K562 (cell line): ENCODE measurements around the gene HIPK1. TPM values are rescaled to one million over a fixed set of nuclear protein-coding genes. Genes with fewer than 3 reads are reported as not detected.

Experiments used
- ATAC-seq: fragments of 200-7000 bp; cut with Tn5 transposase; 3 replicates; pipeline ENCODE4 v1.9.1; 2020; ENCODE audit warnings: moderate library complexity
- BruUV-seq: library from RNA; stranded (reverse); fragments of 400-500 nt; replicated peaks from 2 replicates; lab custom pipeline; 2021; lab: Mats Ljungman, UMichigan
- CTCF ChIA-PET: fragments of 300-600 bp; formaldehyde crosslinking; extraction: SDS; loops from one replicate; lab custom pipeline; 2021; ENCODE audit warnings: low intra/inter-chr PET ratio; lab: Yijun Ruan, JAX
- POLR2A ChIA-PET: fragments of 300-600, 350-650 bp; sonication (Branson Sonifier 250); formaldehyde crosslinking; extraction: SDS; loops from one replicate; lab custom pipeline; 2021; ENCODE audit warnings: antibody characterized with exemption, inconsistent platforms; lab: Yijun Ruan, JAX
- DNase-seq, 4 experiments: peaks; one replicate each; pipeline versions ENCODE4 v3.0.0 to v3.0.0-alpha.2; 2011 to 2018; ENCODE audit warnings: low spot score in 3 of 4, mixed read lengths in 3 of 4; ENCODE audit errors: extremely low read depth in 1 of 4
- FAIRE-seq: peaks from 2 replicates; lab custom pipeline; 2011; peaks lifted over from hg19 to GRCh38; lab: Jason Lieb, UNC
- H2AFZ ChIP-seq: 2 replicates; pipeline ENCODE4 v1.6.0; 2011; ENCODE audit warnings: low read depth, low read length, control low read depth, inconsistent platforms
- H3K27ac ChIP-seq: fragments of 200-600 bp; 3 replicates; pipeline ENCODE4 v1.8.0; 2011; ENCODE audit warnings: low read depth, mild to moderate bottlenecking, control low read depth, inconsistent platforms, low read length, moderate library complexity, mixed read lengths; ENCODE audit errors: extremely low read depth
- H3K27me3 ChIP-seq, 2 experiments: fragments of 300-600 bp in 1 of 2; 2 replicates in 1 of 2; 3 replicates in 1 of 2; pipeline versions ENCODE4 v1.6.0 to v1.8.0; 2011; ENCODE audit warnings: inconsistent platforms in 2 of 2, low read length in 2 of 2, mild to moderate bottlenecking in 1 of 2, mixed read lengths in 1 of 2, moderate library complexity in 1 of 2; ENCODE audit not compliant: control insufficient read depth in 2 of 2, insufficient read depth in 2 of 2
- H3K36me3 ChIP-seq: fragments of 300-600 bp; 3 replicates; pipeline ENCODE4 v1.8.0; 2011; ENCODE audit warnings: mild to moderate bottlenecking, low read length, inconsistent platforms; ENCODE audit not compliant: control insufficient read depth, insufficient read depth
- H3K4me1 ChIP-seq, 2 experiments: fragments of 200-600 bp in 1 of 2; replicated peaks in 1 of 2; 2 replicates in 1 of 2; 3 replicates in 1 of 2; pipeline versions ENCODE4 v1.5.1 to v1.8.0; 2011; ENCODE audit warnings: inconsistent platforms in 2 of 2, low read length in 2 of 2, mild to moderate bottlenecking in 1 of 2, mixed read lengths in 1 of 2, moderate library complexity in 1 of 2; ENCODE audit not compliant: control insufficient read depth in 2 of 2, insufficient read depth in 2 of 2
- H3K4me2 ChIP-seq: 2 replicates; pipeline ENCODE4 v1.6.1; 2011; ENCODE audit warnings: low read length, control low read depth, inconsistent platforms, mixed read lengths; ENCODE audit not compliant: insufficient read depth
- H3K4me3 ChIP-seq: fragments of 200-600 bp; sonication (generic), shearing (Covaris generic); 2 replicates; pipeline ENCODE4 v1.5.1; 2016; ENCODE audit warnings: control low read depth, inconsistent platforms
- H3K79me2 ChIP-seq: fragments of 200-600 bp; 3 replicates; pipeline ENCODE4 v1.8.0; 2011; ENCODE audit warnings: low read length, inconsistent platforms; ENCODE audit not compliant: control insufficient read depth, insufficient read depth
- H3K9ac ChIP-seq, 2 experiments: 2 replicates each; pipeline versions ENCODE4 v1.6.0 to v1.6.1; 2011; ENCODE audit warnings: low read depth in 2 of 2, low read length in 2 of 2, control low read depth in 1 of 2, inconsistent platforms in 1 of 2, mild to moderate bottlenecking in 1 of 2, mixed read lengths in 1 of 2; ENCODE audit not compliant: insufficient read depth in 1 of 2
- H3K9me1 ChIP-seq: one replicate; pipeline ENCODE4 v1.6.0; 2011; ENCODE audit warnings: inconsistent platforms, mild to moderate bottlenecking, low read length, moderate library complexity; ENCODE audit not compliant: control insufficient read depth, insufficient read depth
- H3K9me3 ChIP-seq: replicated peaks from 2 replicates; pipeline ENCODE4 v1.5.1; 2011; ENCODE audit warnings: low read depth, low read length, inconsistent platforms; ENCODE audit not compliant: control insufficient read depth, insufficient read depth
- H4K20me1 ChIP-seq: replicated peaks from 2 replicates; pipeline ENCODE4 v1.6.1; 2011; ENCODE audit warnings: low read length, inconsistent platforms, mixed read lengths; ENCODE audit not compliant: control insufficient read depth, insufficient read depth
- CBX5 ChIP-seq: IDR thresholded peaks from 2 replicates; pipeline ENCODE4 v1.6.1; 2014; ENCODE audit warnings: low read depth, borderline replicate concordance
- FOXJ3 ChIP-seq: sonication (generic); formaldehyde crosslinking; IDR thresholded peaks from 2 replicates; pipeline ENCODE4 v1.4.0; 2020; ENCODE audit warnings: mild to moderate bottlenecking, missing genetic modification reagents
- ZC3H11A ChIP-seq: IDR thresholded peaks from 2 replicates; pipeline ENCODE4 v1.6.1; 2012; ENCODE audit warnings: low read depth, low read length, improper control_type of control experiment
- WGBS: fragments of 100-300 bp; shearing (Covaris generic); methylation state at CpG from one replicate; pipeline ENCODE4 v1.1.6; 2016; ENCODE audit warnings: low coverage, mixed read lengths; ENCODE audit not compliant: insufficient coverage; ENCODE audit errors: missing lambda C conversion rate; 5-methylcytosine and 5-hydroxymethylcytosine counted together
- in situ Hi-C: fragments of 300-500 bp; cut with MboI; formaldehyde crosslinking; loops from 4 replicates; pipeline ENCODE4 v1.15.0; 2018; ENCODE audit warnings: inconsistent platforms, mixed read lengths
- intact Hi-C: fragments of 100-400 bp; cut with micrococcal nuclease; formaldehyde crosslinking; loops from 2 replicates; pipeline ENCODE4 v1.14.2; 2022
- polyA plus RNA-seq, 8 experiments: library from polyadenylated mRNA; depleted of rRNA in 4 of 8; stranded (reverse) in 5 of 8; unstranded in 3 of 8; fragments of >200 nt; fragmentation: Nextera tagmentation in 2 of 8; fragmentation: Illumina TruSeq in 1 of 8; extraction: Ambion mirVana in 2 of 8; extraction: Trizol in 1 of 8; gene quantifications; 2 replicates each; pipeline versions ENCODE4 v1.2.1 to v1.2.3, GENCODE V29; 2011 to 2014; ENCODE audit warnings: inconsistent platforms in 1 of 8, missing spikeins in 1 of 8
- total RNA-seq, 7 experiments: library from RNA; depleted of rRNA in 6 of 7; stranded (reverse); fragments of >200 nt in 6 of 7; fragmentation: Illumina TruSeq in 2 of 7; extraction: Trizol in 2 of 7; gene quantifications; 2 replicates each; pipeline versions ENCODE4 v1.2.1 to v1.2.3, GENCODE V29; 2011 to 2021; ENCODE audit warnings: low replicate concordance in 1 of 7
- TF ChIP-seq, protein P1 (sequence below), 2 experiments: fragments of 450-650 bp in 1 of 2; sonication (generic) in 1 of 2; formaldehyde crosslinking in 1 of 2; IDR thresholded peaks in 1 of 2; conservative IDR thresholded peaks in 1 of 2; 2 replicates each; pipeline versions ENCODE4 v1.6.1 to v1.8.1; 2016 to 2023; ENCODE audit warnings: mild to moderate bottlenecking in 2 of 2, moderate library complexity in 2 of 2, inconsistent platforms in 1 of 2, missing genetic modification reagents in 1 of 2

Gene HIPK1
- total and polyA plus RNA-seq, 9 of the 15 experiments (the other 6 are each of a cell fraction or from before 2014, with no cell fraction given) = 10.0 to 57.9 (median 29.6) TPM

DNA sequence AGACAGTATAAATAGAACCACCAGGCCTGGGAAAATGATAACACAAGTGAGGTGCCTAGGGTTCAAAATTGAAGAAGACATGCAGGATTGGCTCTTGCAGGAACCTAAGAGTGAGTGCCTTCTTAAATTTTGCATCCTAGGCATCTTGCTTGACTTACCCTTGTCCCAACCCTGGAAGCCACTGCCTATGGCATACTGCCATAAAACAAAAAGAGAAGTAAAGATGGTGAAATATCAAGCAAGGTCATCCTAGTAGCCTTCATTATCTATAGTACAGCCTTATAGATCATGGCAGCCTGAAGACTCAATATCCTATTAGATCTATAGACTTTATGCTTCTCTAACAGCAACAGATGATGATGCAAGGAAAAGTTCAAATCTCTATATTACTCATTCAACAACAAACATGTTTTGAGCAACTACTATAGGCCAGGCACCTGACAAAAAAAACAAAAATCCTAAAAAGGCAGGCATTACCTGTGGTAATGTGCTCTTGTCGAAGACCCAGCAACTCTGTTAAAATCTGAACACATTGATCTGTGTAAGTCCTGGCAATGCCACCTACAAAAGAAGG is 30.8 kb upstream of the HIPK1 start:
- no peak overlapping the region for H2AFZ ChIP-seq
- no TSS peak for BruUV-seq
- no peaks in the 10 kb centered on the region for H4K20me1 ChIP-seq
- POLR2A ChIA-PET = no interaction called here
- peaks cover 8% of the 10 kb centered on the region for H3K79me2 ChIP-seq
- no peak overlapping the region for H3K27ac ChIP-seq
- WGBS = 70% methylated on average over 1 of the region's 1 CpG
- H3K27me3 ChIP-seq = no peaks in the 10 kb centered on the region
- TF ChIP-seq, protein P1, sequence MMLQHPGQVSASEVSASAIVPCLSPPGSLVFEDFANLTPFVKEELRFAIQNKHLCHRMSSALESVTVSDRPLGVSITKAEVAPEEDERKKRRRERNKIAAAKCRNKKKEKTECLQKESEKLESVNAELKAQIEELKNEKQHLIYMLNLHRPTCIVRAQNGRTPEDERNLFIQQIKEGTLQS (IDR thresholded peaks at IDR 0.05) = peak; percentile 32; the same call in 1 of the 2 replicates
- TF ChIP-seq, protein P1 (CRISPR knock-in tag; conservative IDR thresholded peaks at IDR 0.05) = no peak
- no peak for TF ChIP-seq FOXJ3 (CRISPR knock-in tag)
- no peak for TF ChIP-seq CBX5
- intact Hi-C loops = no loop called here
- peak; percentile 29 for FAIRE-seq
- CTCF ChIA-PET = interaction anchor here (0.7 kb wide), 1 partner anchor 53 kb away, joined by 6 read pairs; no protein-coding TSS in a partner anchor
- no peak overlapping the region for H3K9ac ChIP-seq
- H3K9me3 ChIP-seq = no peaks in the 10 kb centered on the region
- H3K4me2 ChIP-seq = no peak overlapping the region
- H3K4me3 ChIP-seq = no peak overlapping the region
- H3K4me1 ChIP-seq = peaks cover 1 to 3% of the 10 kb centered on the region in 2 experiments; a peak in 3 of 5 replicates
- H3K9me1 ChIP-seq = no peaks in the 10 kb centered on the region
- in situ Hi-C loops = no loop called here
- no peak for DNase-seq
- H3K36me3 ChIP-seq = peaks cover 75% of the 10 kb centered on the region
- no peak for ATAC-seq

DNA sequence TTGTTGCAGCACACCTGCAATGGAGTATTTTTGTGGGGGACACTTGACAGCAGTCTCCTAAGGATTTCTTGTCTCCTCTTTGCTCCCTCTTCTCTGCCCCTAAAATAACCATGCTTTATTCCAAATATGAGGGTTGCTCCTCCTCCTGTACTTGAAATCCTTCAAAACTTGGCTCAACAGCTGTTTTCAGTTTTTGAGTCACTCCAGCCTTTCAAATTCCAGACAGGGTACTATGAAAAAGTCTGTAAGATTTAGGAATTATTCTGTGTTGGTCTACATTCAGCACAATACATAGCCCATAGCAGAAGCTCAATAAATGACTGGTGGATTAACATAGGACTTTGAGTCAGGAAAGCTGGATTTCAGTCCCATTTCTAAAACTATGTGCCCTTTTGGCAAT is 30.0 kb upstream of the HIPK1 start:
- CTCF ChIA-PET = interaction anchor here (0.7 kb wide), 1 partner anchor 52 kb away, joined by 6 read pairs; no protein-coding TSS in a partner anchor
- Histone ChIP-seq H3K4me2 (no peak overlapping the region), H3K9me3 (no peaks in the 10 kb centered on the region), H3K4me3 (no peak overlapping the region), H2AFZ (no peak overlapping the region), H3K27me3 (no peaks in the 10 kb centered on the region), H4K20me1 (no peaks in the 10 kb centered on the region), H3K9ac (no peak overlapping the region), H3K9me1 (no peaks in the 10 kb centered on the region), H3K27ac (no peak overlapping the region), H3K4me1 (peaks cover 3 to 7% of the 10 kb centered on the region in 2 experiments; a peak in 3 of 5 replicates), H3K79me2 (peaks cover 16% of the 10 kb centered on the region), H3K36me3 (peaks cover 75% of the 10 kb centered on the region)
- ATAC-seq (no peak), DNase-seq (no peak), FAIRE-seq (no peak)
- POLR2A ChIA-PET = interaction anchor here (0.5 to 1.8 kb wide), 3 partner anchors 11 to 20 kb away, joined by 3 to 6 read pairs (median 3); no protein-coding TSS in a partner anchor
- in situ Hi-C loops (no loop called here), intact Hi-C loops (no loop called here)
- BruUV-seq = no TSS peak
- TF ChIP-seq ZC3H11A = no peak
- TF ChIP-seq FOXJ3 (CRISPR knock-in tag) = no peak
